H1 (cell line): ENCODE measurements around the gene CCDC106. TPM values are rescaled to one million over a fixed set of nuclear protein-coding genes. Genes with fewer than 3 reads are reported as not detected.

Experiments used
- NRF1 ChIP-seq: IDR thresholded peaks from 2 replicates; pipeline ENCODE4 v1.6.1; 2011; ENCODE audit warnings: mild to moderate bottlenecking, low read depth, low read length, improper control_type of control experiment
- POLR2A ChIP-seq, 2 experiments: IDR thresholded peaks; 1 replicate in 1 of 2; 2 replicates in 1 of 2; pipeline ENCODE4 v1.6.1; 2011; ENCODE audit warnings: low read depth in 2 of 2, low read length in 2 of 2, mild to moderate bottlenecking in 2 of 2; ENCODE audit errors: control extremely low read depth in 1 of 2
- RAD21 ChIP-seq, 2 experiments: IDR thresholded peaks in 1 of 2; conservative IDR thresholded peaks in 1 of 2; 2 replicates each; pipeline ENCODE4 v1.6.1; 2011; ENCODE audit warnings: low read depth in 2 of 2, low read length in 2 of 2, improper control_type of control experiment in 1 of 2, inconsistent platforms in 1 of 2, mild to moderate bottlenecking in 1 of 2, moderate library complexity in 1 of 2
- SP1 ChIP-seq: IDR thresholded peaks from 2 replicates; pipeline ENCODE4 v1.6.1; 2011; ENCODE audit warnings: low read depth, low read length
- USF2 ChIP-seq: IDR thresholded peaks from 2 replicates; pipeline ENCODE4 v1.6.1; 2011; ENCODE audit warnings: low read length, improper control_type of control experiment
- polyA plus RNA-seq, 7 experiments: library from polyadenylated mRNA; depleted of rRNA in 3 of 7; stranded (reverse) in 5 of 7; unstranded in 2 of 7; fragments of >200 nt in 5 of 7; fragments of 200-250 nt in 2 of 7; gene quantifications; 1 replicate in 5 of 7; 2 replicates in 1 of 7; 4 replicates in 1 of 7; pipeline versions ENCODE4 v1.2.1 to v1.2.3, GENCODE V29; 2011 to 2013; ENCODE audit warnings: missing spikeins in 2 of 7, mixed read lengths in 2 of 7
- total RNA-seq: library from RNA; stranded (reverse); fragmentation: NEBNext Ultra II Directional; extraction: Animal tissue kit (Norgen Biotek cat#: 25700); gene quantifications from 2 replicates; pipeline ENCODE4 v1.2.1, GENCODE V29; 2021

The CCDC106 gene
- total and polyA plus RNA-seq, 2 of the 8 experiments (the other 6 are each of a cell fraction or from before 2014, with no cell fraction given) = 12.0 to 20.1 TPM

GRCh38 chr19:55693336-55693974, 45.4 kb downstream of the CCDC106 start (continued):
- no peak for TF ChIP-seq RAD21 (IDR thresholded peaks at IDR 0.05 in 1 of 2, conservative IDR thresholded peaks at IDR 0.05 in 1 of 2; ENCODE audit: low read depth in 2 of 2, low read length in 2 of 2)
- no peak for TF ChIP-seq SP1
- TF ChIP-seq POLR2A (IDR thresholded peaks at IDR 0.05; ENCODE audit: control extremely low read depth in 1 of 2, low read depth in 2 of 2, low read length in 2 of 2) = no peak
- TF ChIP-seq USF2 = no peak
- TF ChIP-seq NRF1 = no peak
- TF ChIP-seq, all 59 proteins: peak for 0
